ENCODE measurements around the gene MOGAT1.

Gene MOGAT1

DNA sequence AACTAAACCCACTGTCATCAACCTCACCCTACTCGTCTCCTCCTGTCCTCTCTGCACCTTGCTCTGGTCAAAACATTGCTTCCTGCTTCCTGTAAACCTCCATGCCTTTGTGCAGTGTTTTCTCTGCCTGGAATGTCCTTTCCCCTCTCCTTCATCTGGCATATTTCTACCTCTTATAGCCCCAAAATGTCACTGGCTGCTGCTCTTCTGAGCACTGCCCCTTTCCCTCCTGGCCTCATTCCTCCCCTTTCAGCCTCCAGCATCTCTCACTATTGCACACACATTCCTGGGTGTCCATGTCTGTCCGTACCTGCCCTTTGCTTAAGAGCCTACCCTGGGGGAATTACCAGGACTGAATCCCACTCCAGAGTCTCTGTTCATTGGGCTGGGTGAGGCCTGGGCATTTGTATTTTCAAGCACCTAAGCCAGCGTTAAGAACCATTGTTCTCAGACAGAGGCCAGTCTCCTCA is 84.9 kb downstream of the MOGAT1 start:
- TF ChIP-seq, protein P1, sequence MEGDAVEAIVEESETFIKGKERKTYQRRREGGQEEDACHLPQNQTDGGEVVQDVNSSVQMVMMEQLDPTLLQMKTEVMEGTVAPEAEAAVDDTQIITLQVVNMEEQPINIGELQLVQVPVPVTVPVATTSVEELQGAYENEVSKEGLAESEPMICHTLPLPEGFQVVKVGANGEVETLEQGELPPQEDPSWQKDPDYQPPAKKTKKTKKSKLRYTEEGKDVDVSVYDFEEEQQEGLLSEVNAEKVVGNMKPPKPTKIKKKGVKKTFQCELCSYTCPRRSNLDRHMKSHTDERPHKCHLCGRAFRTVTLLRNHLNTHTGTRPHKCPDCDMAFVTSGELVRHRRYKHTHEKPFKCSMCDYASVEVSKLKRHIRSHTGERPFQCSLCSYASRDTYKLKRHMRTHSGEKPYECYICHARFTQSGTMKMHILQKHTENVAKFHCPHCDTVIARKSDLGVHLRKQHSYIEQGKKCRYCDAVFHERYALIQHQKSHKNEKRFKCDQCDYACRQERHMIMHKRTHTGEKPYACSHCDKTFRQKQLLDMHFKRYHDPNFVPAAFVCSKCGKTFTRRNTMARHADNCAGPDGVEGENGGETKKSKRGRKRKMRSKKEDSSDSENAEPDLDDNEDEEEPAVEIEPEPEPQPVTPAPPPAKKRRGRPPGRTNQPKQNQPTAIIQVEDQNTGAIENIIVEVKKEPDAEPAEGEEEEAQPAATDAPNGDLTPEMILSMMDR (conservative IDR thresholded peaks at IDR 0.05): no peak
- H3K27ac ChIP-seq: no peak overlapping the region

DNA sequence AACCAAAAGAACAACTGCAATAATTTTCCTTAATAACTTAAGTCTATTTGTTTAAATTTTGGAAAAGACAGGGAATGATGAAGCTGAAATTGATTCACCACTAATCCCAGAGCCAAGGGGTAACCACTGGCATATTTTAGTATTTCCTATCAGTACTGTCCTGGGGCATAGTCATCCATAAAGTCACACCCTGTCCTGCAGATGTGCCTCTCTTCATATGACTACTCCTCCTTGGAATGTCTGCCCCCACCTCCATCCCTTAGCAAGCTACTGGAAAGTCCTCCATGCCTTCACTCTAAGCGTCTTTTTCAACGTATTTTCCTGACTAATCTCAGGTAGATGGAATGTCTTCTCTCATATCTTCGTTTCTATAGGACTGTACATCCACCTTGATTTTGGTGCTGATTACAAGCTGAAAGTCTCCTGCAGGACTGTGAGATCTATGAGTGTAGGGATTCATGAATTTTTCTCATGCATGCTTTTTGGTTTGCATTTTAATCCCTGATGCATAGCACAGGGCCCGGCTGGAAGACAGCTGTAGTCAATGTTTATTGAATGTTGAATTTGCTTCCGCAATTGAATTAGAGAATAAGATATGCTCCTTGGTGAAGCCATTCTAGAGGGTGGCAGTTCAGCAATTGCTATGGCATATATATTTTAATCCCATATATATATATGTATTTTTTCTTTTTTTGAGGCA is 85.6 kb downstream of the MOGAT1 start:
- TF ChIP-seq, protein P1 (conservative IDR thresholded peaks at IDR 0.05): no peak
- no peak overlapping the region for H3K27ac ChIP-seq
